Heart left ventricle (tissue), 13 donors: ENCODE data around the gene IRF2.
"Not testable (repeated sequence)": the region's sequence is repeated elsewhere in the genome, so short reads cannot be mapped to it uniquely, and the experiment has no call there.

ENCODE experiments used
- POLR2A ChIP-seq, 2 donors: fragments of 450-650 bp; IDR thresholded peaks; one replicate each; pipeline ENCODE4 v1.6.1; 2017; ENCODE audit warnings: antibody characterized with exemption in 2 of 2, mild to moderate bottlenecking in 2 of 2, moderate library complexity in 2 of 2
- TF ChIP-seq, protein P1 (sequence below), 12 donors: fragments of 200-600 bp; sonication (generic) in 4 of 12; IDR thresholded peaks; one replicate each; pipeline versions ENCODE4 v1.5.0 to v1.8.0; 2018 to 2022; ENCODE audit warnings: antibody characterized with exemption in 12 of 12, mild to moderate bottlenecking in 5 of 12
- donor health status: ischemic (EF 13 %, LVEDD 7.1; RV severe dilation, severe dysfunction).
- donor health status: DM: no; HTN: yes; CAD: no.
- donor health status: DM: no; HTN: no; CAD: no.
- donor health status: ischemic (EF 25% LVEDD 6.9; RV normal size, moderate dysfunction).
- donor health status: ischemic (EF 25% LVEDD 5.7; RV mildly dilated, moderate dysfunction).
- donor health status: ischemic (EF 35%, LVEDD 5.7; RV mildly dilated, moderate dysfunction).
- donor health status: nonischemic (EF 11% LVEDD 7.7; RV severe dilation, severe dysfunction).
- donor health status: DM: yes; HTN: yes; CAD: no.
- donor health status: PGD.
- donor health status: ischemic (EF 29% LVEDD 5.4; RV normal size, mild dysfunction).
- donor health status: nonischemic (EF 23%, LVEDD 6.1; RV moderate dilation, normal function).

DNA sequence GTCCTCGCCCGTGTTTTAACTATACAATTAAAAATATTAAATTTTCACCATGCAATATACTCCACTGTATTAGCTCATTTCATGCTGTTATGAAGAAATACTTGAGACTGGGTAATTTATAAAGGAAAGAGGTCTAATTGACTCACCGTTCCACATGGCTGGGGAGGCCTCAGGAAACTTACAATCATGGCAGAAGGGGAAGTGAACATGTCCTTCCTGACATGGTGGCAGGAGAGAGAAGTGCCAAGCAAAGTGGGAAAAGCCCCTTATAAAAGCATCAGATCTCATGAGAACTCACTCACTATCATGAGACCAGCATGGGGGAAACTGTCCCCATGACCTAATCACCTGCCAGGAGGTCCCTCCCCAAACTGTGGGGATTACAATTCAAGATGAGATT, 98.7 kb downstream of the IRF2 start:
- TF ChIP-seq, protein P1, sequence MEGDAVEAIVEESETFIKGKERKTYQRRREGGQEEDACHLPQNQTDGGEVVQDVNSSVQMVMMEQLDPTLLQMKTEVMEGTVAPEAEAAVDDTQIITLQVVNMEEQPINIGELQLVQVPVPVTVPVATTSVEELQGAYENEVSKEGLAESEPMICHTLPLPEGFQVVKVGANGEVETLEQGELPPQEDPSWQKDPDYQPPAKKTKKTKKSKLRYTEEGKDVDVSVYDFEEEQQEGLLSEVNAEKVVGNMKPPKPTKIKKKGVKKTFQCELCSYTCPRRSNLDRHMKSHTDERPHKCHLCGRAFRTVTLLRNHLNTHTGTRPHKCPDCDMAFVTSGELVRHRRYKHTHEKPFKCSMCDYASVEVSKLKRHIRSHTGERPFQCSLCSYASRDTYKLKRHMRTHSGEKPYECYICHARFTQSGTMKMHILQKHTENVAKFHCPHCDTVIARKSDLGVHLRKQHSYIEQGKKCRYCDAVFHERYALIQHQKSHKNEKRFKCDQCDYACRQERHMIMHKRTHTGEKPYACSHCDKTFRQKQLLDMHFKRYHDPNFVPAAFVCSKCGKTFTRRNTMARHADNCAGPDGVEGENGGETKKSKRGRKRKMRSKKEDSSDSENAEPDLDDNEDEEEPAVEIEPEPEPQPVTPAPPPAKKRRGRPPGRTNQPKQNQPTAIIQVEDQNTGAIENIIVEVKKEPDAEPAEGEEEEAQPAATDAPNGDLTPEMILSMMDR (IDR thresholded peaks at IDR 0.05): not testable (repeated sequence)
- not testable (repeated sequence) for TF ChIP-seq POLR2A (IDR thresholded peaks at IDR 0.05)
